Astrocyte of the spinal cord (primary cell): Measurements from ENCODE around the gene SPAG5.

Source experiments
- DNase-seq: peaks from one replicate; pipeline ENCODE4 v3.0.0; 2011; ENCODE audit warnings: low read depth, low spot score
- H3K4me3 ChIP-seq: 2 replicates; pipeline ENCODE4 v1.5.1; 2011; ENCODE audit warnings: low read depth, mild to moderate bottlenecking, low read length, moderate library complexity
- CTCF ChIP-seq: IDR thresholded peaks from 2 replicates; pipeline ENCODE4 v1.5.1; 2012; ENCODE audit warnings: low read depth, mild to moderate bottlenecking, low read length, inconsistent platforms
- in situ Hi-C: cut with HindIII; loops from 2 replicates; pipeline ENCODE4 v1.10.0; 2017; ENCODE audit warnings: low sequenced_read_pairs

Gene SPAG5

GRCh38 chr17:28598799-28599310, at the start of gene SPAG5:
TSS of gene SPAG5 (minus strand) at chr17:28599025. CDS start at chr17:28598946, 79 bp downstream.
- DNase-seq: peak; percentile 92
- no peak for TF ChIP-seq CTCF
- in situ Hi-C loops: no loop called here
- peak within 1 kb of the TSS; percentile 89 for H3K4me3 ChIP-seq

- in situ Hi-C loops: no loop called here
- no peak for TF ChIP-seq CTCF
- no peak overlapping the region for H3K4me3 ChIP-seq
- DNase-seq: no peak
Observed at GRCh38 chr17:28646039-28646754, 47.4 kb upstream of the SPAG5 start.

- no peak for DNase-seq
- TF ChIP-seq CTCF: no peak
- in situ Hi-C loops: no loop called here
- peak overlapping the region; percentile 50 for H3K4me3 ChIP-seq
Observed at GRCh38 chr17:28645576-28645939, 46.7 kb upstream of the SPAG5 start.

GRCh38 chr17:28644787-28645575, 46.2 kb upstream of the SPAG5 start, which contains the start of gene BLTP2:
TSS of gene BLTP2 (minus strand) at chr17:28645158. CDS start at chr17:28645056, 102 bp downstream.
- no peak for TF ChIP-seq CTCF
- DNase-seq: peak; percentile 95
- peak within 1 kb of the TSS; percentile 90 for H3K4me3 ChIP-seq
- in situ Hi-C loops: no loop called here

GRCh38 chr17:28643983-28644786, 45.4 kb upstream of the SPAG5 start:
- H3K4me3 ChIP-seq: peak overlapping the region; percentile 90
- in situ Hi-C loops: no loop called here
- TF ChIP-seq CTCF: peak; percentile 52
- DNase-seq: peak; percentile 42

- H3K4me3 ChIP-seq: no peak overlapping the region
- no peak for DNase-seq
- TF ChIP-seq CTCF: no peak
- in situ Hi-C loops: no loop called here
Observed at GRCh38 chr17:28641579-28641978, 42.8 kb upstream of the SPAG5 start.
